Activated T-cell treated with anti-CD3 and anti-CD28 coated beads, Interleukin-2, amount 50 U/mL, for 24 hours (primary cell): ENCODE results near the gene B3GNT5.

Source experiments
- DNase-seq: peaks from one replicate; pipeline ENCODE4 v3.0.0-alpha.2; 2020
- H3K27ac Mint-ChIP-seq: 2 replicates; pipeline ENCODE4 v1.8.0; 2020; ENCODE audit warnings: mild to moderate bottlenecking, mixed read lengths
- H3K27me3 Mint-ChIP-seq: 2 replicates; pipeline ENCODE4 v1.8.0; 2020; ENCODE audit warnings: mixed read lengths
- H3K36me3 Mint-ChIP-seq: 2 replicates; pipeline ENCODE4 v1.8.0; 2020; ENCODE audit warnings: low read depth, mixed read lengths
- H3K4me1 Mint-ChIP-seq: 2 replicates; pipeline ENCODE4 v1.8.0; 2020; ENCODE audit warnings: low read depth, mixed read lengths
- H3K4me3 Mint-ChIP-seq: 2 replicates; pipeline ENCODE4 v1.8.0; 2020; ENCODE audit warnings: mild to moderate bottlenecking, moderate library complexity, mixed read lengths
- H3K9me3 Mint-ChIP-seq: 2 replicates; pipeline ENCODE4 v1.8.0; 2020; ENCODE audit warnings: mixed read lengths

Gene B3GNT5

GRCh38 chr3:183249006-183249718 lies 3.9 kb upstream of the B3GNT5 start:
- no peak for DNase-seq
- no peak overlapping the region for H3K4me3 Mint-ChIP-seq
- H3K27ac Mint-ChIP-seq, result no peak overlapping the region
- peaks cover 9% of the 10 kb centered on the region for H3K4me1 Mint-ChIP-seq
- no peaks in the 10 kb centered on the region for H3K9me3 Mint-ChIP-seq
- no peaks in the 10 kb centered on the region for H3K36me3 Mint-ChIP-seq
- peaks cover 4% of the 10 kb centered on the region for H3K27me3 Mint-ChIP-seq

- Mint-ChIP-seq H3K9me3 (no peaks in the 10 kb centered on the region), H3K27ac (peak overlapping the region; percentile 70), H3K36me3 (peaks cover 22% of the 10 kb centered on the region), H3K4me3 (peak overlapping the region; percentile 84), H3K27me3 (peaks cover 14% of the 10 kb centered on the region), H3K4me1 (peaks cover 25% of the 10 kb centered on the region)
- no peak for DNase-seq
Measured at GRCh38 chr3:183252118-183252782, 803 bp upstream of the B3GNT5 start.

- Mint-ChIP-seq H3K4me1 (peaks cover 33% of the 10 kb centered on the region), H3K4me3 (peak overlapping the region; percentile 84), H3K36me3 (peaks cover 36% of the 10 kb centered on the region), H3K27me3 (peaks cover 14% of the 10 kb centered on the region), H3K9me3 (no peaks in the 10 kb centered on the region), H3K27ac (peak overlapping the region; percentile 83)
- DNase-seq, result peak; percentile 67
Measured at GRCh38 chr3:183253528-183254486, 754 bp downstream of the B3GNT5 start.

- H3K4me3 Mint-ChIP-seq, result peak overlapping the region; percentile 84
- peak overlapping the region; percentile 88 for H3K27ac Mint-ChIP-seq
- peaks cover 16% of the 10 kb centered on the region for H3K27me3 Mint-ChIP-seq
- H3K9me3 Mint-ChIP-seq, result no peaks in the 10 kb centered on the region
- peaks cover 46% of the 10 kb centered on the region for H3K36me3 Mint-ChIP-seq
- peaks cover 42% of the 10 kb centered on the region for H3K4me1 Mint-ChIP-seq
- DNase-seq, result no peak
Measured at GRCh38 chr3:183254487-183255347, 1.7 kb downstream of the B3GNT5 start.

- no peaks in the 10 kb centered on the region for H3K9me3 Mint-ChIP-seq
- DNase-seq, result no peak
- H3K36me3 Mint-ChIP-seq, result peaks cover 50% of the 10 kb centered on the region
- H3K27ac Mint-ChIP-seq, result peak overlapping the region; percentile 88
- peak overlapping the region; percentile 84 for H3K4me3 Mint-ChIP-seq
- H3K27me3 Mint-ChIP-seq, result peaks cover 16% of the 10 kb centered on the region
- H3K4me1 Mint-ChIP-seq, result peaks cover 46% of the 10 kb centered on the region
Measured at GRCh38 chr3:183255348-183255730, 2.3 kb downstream of the B3GNT5 start.

- peaks cover 58% of the 10 kb centered on the region for H3K36me3 Mint-ChIP-seq
- no peaks in the 10 kb centered on the region for H3K9me3 Mint-ChIP-seq
- H3K27me3 Mint-ChIP-seq, result peaks cover 12% of the 10 kb centered on the region
- DNase-seq, result no peak
- no peak overlapping the region for H3K27ac Mint-ChIP-seq
- H3K4me3 Mint-ChIP-seq, result no peak overlapping the region
- H3K4me1 Mint-ChIP-seq, result peaks cover 44% of the 10 kb centered on the region
Measured at GRCh38 chr3:183259087-183259486, 6.0 kb downstream of the B3GNT5 start.

GRCh38 chr3:183259621-183260020 lies 6.6 kb downstream of the B3GNT5 start:
- H3K4me1 Mint-ChIP-seq, result peaks cover 44% of the 10 kb centered on the region
- no peaks in the 10 kb centered on the region for H3K9me3 Mint-ChIP-seq
- H3K4me3 Mint-ChIP-seq, result no peak overlapping the region
- DNase-seq, result no peak
- H3K36me3 Mint-ChIP-seq, result peaks cover 57% of the 10 kb centered on the region
- H3K27me3 Mint-ChIP-seq, result peaks cover 12% of the 10 kb centered on the region
- peak overlapping the region; percentile 9 for H3K27ac Mint-ChIP-seq

GRCh38 chr3:183260167-183260904 lies 7.3 kb downstream of the B3GNT5 start:
- peaks cover 37% of the 10 kb centered on the region for H3K4me1 Mint-ChIP-seq
- H3K27me3 Mint-ChIP-seq, result peaks cover 8% of the 10 kb centered on the region
- H3K9me3 Mint-ChIP-seq, result no peaks in the 10 kb centered on the region
- no peak overlapping the region for H3K4me3 Mint-ChIP-seq
- no peak for DNase-seq
- H3K27ac Mint-ChIP-seq, result no peak overlapping the region
- H3K36me3 Mint-ChIP-seq, result peaks cover 50% of the 10 kb centered on the region

GRCh38 chr3:183261151-183261724 lies 8.2 kb downstream of the B3GNT5 start:
- Mint-ChIP-seq H3K36me3 (peaks cover 45% of the 10 kb centered on the region), H3K27ac (no peak overlapping the region)
- no peak for DNase-seq

GRCh38 chr3:183262875-183263378 lies 9.9 kb downstream of the B3GNT5 start:
- Mint-ChIP-seq H3K9me3 (no peaks in the 10 kb centered on the region), H3K4me1 (peaks cover 19% of the 10 kb centered on the region), H3K27me3 (peaks cover 2% of the 10 kb centered on the region), H3K36me3 (peaks cover 46% of the 10 kb centered on the region), H3K27ac (peak overlapping the region; percentile 41), H3K4me3 (no peak overlapping the region)
- no peak for DNase-seq

More at GRCh38 chr3:183261151-183261724, 8.2 kb downstream of the B3GNT5 start:
- H3K4me3 Mint-ChIP-seq, result no peak overlapping the region
- H3K4me1 Mint-ChIP-seq, result peaks cover 32% of the 10 kb centered on the region
- H3K9me3 Mint-ChIP-seq, result no peaks in the 10 kb centered on the region
- peaks cover 6% of the 10 kb centered on the region for H3K27me3 Mint-ChIP-seq

- DNase-seq, result no peak
- H3K27me3 Mint-ChIP-seq, result peaks cover 2% of the 10 kb centered on the region
- peaks cover 13% of the 10 kb centered on the region for H3K4me1 Mint-ChIP-seq
- no peaks in the 10 kb centered on the region for H3K9me3 Mint-ChIP-seq
- H3K36me3 Mint-ChIP-seq, result peaks cover 46% of the 10 kb centered on the region
- H3K4me3 Mint-ChIP-seq, result no peak overlapping the region
- no peak overlapping the region for H3K27ac Mint-ChIP-seq
Measured at GRCh38 chr3:183264268-183264667, 11.2 kb downstream of the B3GNT5 start.

- Mint-ChIP-seq H3K36me3 (peaks cover 47% of the 10 kb centered on the region), H3K4me1 (peaks cover 11% of the 10 kb centered on the region), H3K4me3 (no peak overlapping the region), H3K9me3 (no peaks in the 10 kb centered on the region), H3K27me3 (no peaks in the 10 kb centered on the region), H3K27ac (no peak overlapping the region)
- no peak for DNase-seq
Measured at GRCh38 chr3:183265157-183265642, 12.1 kb downstream of the B3GNT5 start.
